WTC11 (cell line): ENCODE results near the gene PGPEP1. TPM values are rescaled to one million over a fixed set of nuclear protein-coding genes. Genes with fewer than 3 reads are reported as not detected.

ENCODE experiments used
- ATAC-seq: fragments of 200-7000 bp; cut with Tn5 transposase; 2 replicates; pipeline ENCODE4 v1.10.0; 2021; ENCODE audit warnings: mild to moderate bottlenecking, moderate library complexity
- CTCF ChIA-PET: fragments of 300-600 bp; sonication (Branson Sonifier 250); formaldehyde crosslinking; loops from one replicate; lab custom pipeline; 2021; ENCODE audit warnings: antibody characterized with exemption; lab: Charles Lee
- POLR2A ChIA-PET: fragments of 350-600 bp; sonication (Branson Sonifier 250); formaldehyde crosslinking; loops from one replicate; lab custom pipeline; 2021; ENCODE audit warnings: antibody characterized with exemption; lab: Charles Lee
- DNase-seq: peaks from one replicate; pipeline ENCODE4 v3.0.0; 2021; ENCODE audit warnings: low spot score
- H3K27ac Mint-ChIP-seq: 2 replicates; pipeline ENCODE4 v1.8.0; 2021; ENCODE audit warnings: mixed read lengths
- H3K27me3 Mint-ChIP-seq: 2 replicates; pipeline ENCODE4 v1.8.0; 2021; ENCODE audit warnings: low read depth, mild to moderate bottlenecking, moderate library complexity, mixed read lengths
- H3K36me3 Mint-ChIP-seq: 2 replicates; pipeline ENCODE4 v1.8.0; 2021; ENCODE audit warnings: mixed read lengths
- H3K4me1 Mint-ChIP-seq: 2 replicates; pipeline ENCODE4 v1.8.0; 2022; ENCODE audit warnings: mixed read lengths
- H3K4me3 Mint-ChIP-seq: 2 replicates; pipeline ENCODE4 v1.8.0; 2021; ENCODE audit warnings: mild to moderate bottlenecking, moderate library complexity, mixed read lengths
- H3K9me3 Mint-ChIP-seq: 2 replicates; pipeline ENCODE4 v1.8.0; 2021; ENCODE audit warnings: mixed read lengths
- ARID4B ChIP-seq: sonication (generic); formaldehyde crosslinking; IDR thresholded peaks from 2 replicates; pipeline ENCODE4 v1.8.0; 2023; ENCODE audit warnings: missing genetic modification reagents, mild to moderate bottlenecking, borderline replicate concordance
- CBFB ChIP-seq: sonication (generic); formaldehyde crosslinking; IDR thresholded peaks from 2 replicates; pipeline ENCODE4 v1.8.1; 2022; ENCODE audit warnings: mild to moderate bottlenecking, low read depth, missing genetic modification reagents
- CREB1 ChIP-seq: sonication (generic); formaldehyde crosslinking; IDR thresholded peaks from 2 replicates; pipeline ENCODE4 v1.8.0; 2023; ENCODE audit warnings: mild to moderate bottlenecking, missing genetic modification reagents
- E2F1 ChIP-seq: sonication (generic); formaldehyde crosslinking; IDR thresholded peaks from 2 replicates; pipeline ENCODE4 v1.8.0; 2022; ENCODE audit warnings: mild to moderate bottlenecking, missing genetic modification reagents
- ESRRA ChIP-seq: sonication (generic); formaldehyde crosslinking; IDR thresholded peaks from 2 replicates; pipeline ENCODE4 v1.8.1; 2022; ENCODE audit warnings: mild to moderate bottlenecking, missing genetic modification reagents, borderline replicate concordance
- HMGXB4 ChIP-seq: sonication (generic); formaldehyde crosslinking; IDR thresholded peaks from 2 replicates; pipeline ENCODE4 v1.8.1; 2023; ENCODE audit warnings: mild to moderate bottlenecking, moderate library complexity, missing genetic modification reagents
- MXD4 ChIP-seq: fragments of 250-450 bp; sonication (Bioruptor Pico); IDR thresholded peaks from 2 replicates; pipeline ENCODE4 v1.8.0; 2021; ENCODE audit warnings: mild to moderate bottlenecking, moderate library complexity, borderline replicate concordance
- PRDM15 ChIP-seq: sonication (generic); formaldehyde crosslinking; IDR thresholded peaks from 2 replicates; pipeline ENCODE4 v1.8.0; 2022; ENCODE audit warnings: missing genetic modification reagents
- TP53 ChIP-seq: sonication (generic); formaldehyde crosslinking; IDR thresholded peaks from 2 replicates; pipeline ENCODE4 v1.8.1; 2023; ENCODE audit warnings: mild to moderate bottlenecking, missing genetic modification reagents
- USF1 ChIP-seq: sonication (generic); formaldehyde crosslinking; IDR thresholded peaks from 2 replicates; pipeline ENCODE4 v1.8.0; 2022; ENCODE audit warnings: mild to moderate bottlenecking, missing genetic modification reagents
- USF2 ChIP-seq: sonication (generic); formaldehyde crosslinking; IDR thresholded peaks from 2 replicates; pipeline ENCODE4 v1.8.1; 2023; ENCODE audit warnings: mild to moderate bottlenecking, missing genetic modification reagents, moderate library complexity
- ZNF121 ChIP-seq: sonication (generic); formaldehyde crosslinking; IDR thresholded peaks from 2 replicates; pipeline ENCODE4 v1.8.0; 2023; ENCODE audit warnings: missing genetic modification reagents
- ZNF532 ChIP-seq: fragments of 250-450 bp; sonication (Bioruptor Pico); IDR thresholded peaks from 2 replicates; pipeline ENCODE4 v1.9.0; 2021; ENCODE audit warnings: mild to moderate bottlenecking, borderline replicate concordance
- ZNF671 ChIP-seq: fragments of 250-450 bp; sonication (Bioruptor Pico); IDR thresholded peaks from 2 replicates; pipeline ENCODE4 v1.8.0; 2021; ENCODE audit warnings: mild to moderate bottlenecking
- total RNA-seq: library from RNA; stranded (reverse); gene quantifications from 3 replicates; pipeline ENCODE4 v1.2.3, GENCODE V29; 2021

Gene PGPEP1
- total RNA-seq, 1 experiment from 2014 or later = 68.1 TPM

GRCh38 chr19:18330868-18331267, 9.5 kb upstream of the PGPEP1 start:
- no peak overlapping the region for H3K27ac Mint-ChIP-seq
- ChIA-PET CTCF (interaction anchor here (1.0 to 4.6 kb wide), 4 partner anchors 7 to 58 kb away, joined by 3 to 190 read pairs (median 40); partner anchors contain the start of gene JUND), POLR2A (interaction anchor here (1.2 kb wide), 1 partner anchor 49 kb away, joined by 4 read pairs; no protein-coding TSS in a partner anchor)
- no peak overlapping the region for H3K4me3 Mint-ChIP-seq
- H3K9me3 Mint-ChIP-seq = no peaks in the 10 kb centered on the region
- peaks cover 21% of the 10 kb centered on the region for H3K4me1 Mint-ChIP-seq
- no peak for TF ChIP-seq TP53 (CRISPR knock-in tag)
- no peak for TF ChIP-seq ZNF121 (CRISPR knock-in tag)
- no peak for TF ChIP-seq CREB1 (CRISPR knock-in tag)
- TF ChIP-seq ZNF532 (CRISPR knock-in tag) = no peak
- TF ChIP-seq USF2 = no peak
- no peak for TF ChIP-seq HMGXB4 (CRISPR knock-in tag)
- no peak for TF ChIP-seq MXD4 (CRISPR knock-in tag)
- TF ChIP-seq, all 79 proteins: peak for 0
- DNase-seq = no peak
- H3K27me3 Mint-ChIP-seq = no peaks in the 10 kb centered on the region; the same call in 1 of the 2 replicates
- H3K36me3 Mint-ChIP-seq = no peaks in the 10 kb centered on the region
- ATAC-seq = no peak

- Mint-ChIP-seq H3K9me3 (no peaks in the 10 kb centered on the region), H3K27ac (peak overlapping the region; percentile 63; the same call in 1 of the 2 replicates), H3K4me3 (no peak overlapping the region), H3K4me1 (peaks cover 23% of the 10 kb centered on the region), H3K36me3 (no peaks in the 10 kb centered on the region), H3K27me3 (no peaks in the 10 kb centered on the region; the same call in 1 of the 2 replicates)
- no peak for DNase-seq
- POLR2A ChIA-PET = interaction anchor here (0.5 to 0.6 kb wide), 2 partner anchors 59 to 734 kb away, joined by 3 to 4 read pairs; partner anchors contain the start of gene IQCN
- no peak for ATAC-seq
- TF ChIP-seq ESRRA = no peak
- TF ChIP-seq E2F1 (CRISPR knock-in tag) = no peak
- TF ChIP-seq USF1 (CRISPR knock-in tag) = no peak
- no peak for TF ChIP-seq PRDM15 (CRISPR knock-in tag)
- no peak for TF ChIP-seq ARID4B (CRISPR knock-in tag)
- TF ChIP-seq ZNF671 (CRISPR knock-in tag) = no peak
- no peak for TF ChIP-seq CBFB (CRISPR knock-in tag)
- CTCF ChIA-PET = interaction anchor here (0.6 to 5.1 kb wide), 5 partner anchors 53 to 191 kb away, joined by 3 to 53 read pairs (median 6); partner anchors contain the start of gene GDF15
Observed at GRCh38 chr19:18332917-18333530, 7.4 kb upstream of the PGPEP1 start.
